Chondrocyte (in vitro differentiated cells): ENCODE data around the gene CTNNBL1. TPM values are rescaled to one million over a fixed set of nuclear protein-coding genes. Genes with fewer than 3 reads are reported as not detected.
"Not testable (repeated sequence)": the region's sequence is repeated elsewhere in the genome, so short reads cannot be mapped to it uniquely, and the experiment has no call there.

Experiments used
- DNase-seq: peaks from one replicate; pipeline ENCODE4 v3.0.0; 2021; ENCODE audit warnings: mixed read lengths, low spot score
- H3K27ac Mint-ChIP-seq: one replicate; pipeline ENCODE4 v1.8.0; 2021; ENCODE audit warnings: mild to moderate bottlenecking, moderate library complexity, mixed read lengths; ENCODE audit not compliant: unreplicated experiment
- H3K27me3 Mint-ChIP-seq: 2 replicates; pipeline ENCODE4 v1.8.0; 2021; ENCODE audit warnings: low read depth, mixed read lengths
- H3K36me3 Mint-ChIP-seq: 2 replicates; pipeline ENCODE4 v1.8.0; 2021; ENCODE audit warnings: low read depth, mixed read lengths
- H3K4me1 Mint-ChIP-seq: 2 replicates; pipeline ENCODE4 v1.8.0; 2021; ENCODE audit warnings: low read depth, mild to moderate bottlenecking, mixed read lengths
- H3K4me3 Mint-ChIP-seq: one replicate; pipeline ENCODE4 v1.8.0; 2021; ENCODE audit warnings: mild to moderate bottlenecking, moderate library complexity, mixed read lengths; ENCODE audit not compliant: unreplicated experiment
- H3K9me3 Mint-ChIP-seq: 2 replicates; pipeline ENCODE4 v1.8.0; 2021; ENCODE audit warnings: low read depth, mixed read lengths
- CTCF ChIP-seq: fragments of 200-600 bp; sonication (generic); IDR thresholded peaks from 2 replicates; pipeline ENCODE4 v1.5.0; 2021; ENCODE audit warnings: antibody characterized with exemption, mild to moderate bottlenecking, moderate library complexity
- total RNA-seq: library from RNA; stranded (reverse); gene quantifications from 3 replicates; pipeline ENCODE4 v1.2.1, GENCODE V29; 2021

The CTNNBL1 gene
- total RNA-seq, 1 donor from 2014 or later = 36.0 TPM

DNA sequence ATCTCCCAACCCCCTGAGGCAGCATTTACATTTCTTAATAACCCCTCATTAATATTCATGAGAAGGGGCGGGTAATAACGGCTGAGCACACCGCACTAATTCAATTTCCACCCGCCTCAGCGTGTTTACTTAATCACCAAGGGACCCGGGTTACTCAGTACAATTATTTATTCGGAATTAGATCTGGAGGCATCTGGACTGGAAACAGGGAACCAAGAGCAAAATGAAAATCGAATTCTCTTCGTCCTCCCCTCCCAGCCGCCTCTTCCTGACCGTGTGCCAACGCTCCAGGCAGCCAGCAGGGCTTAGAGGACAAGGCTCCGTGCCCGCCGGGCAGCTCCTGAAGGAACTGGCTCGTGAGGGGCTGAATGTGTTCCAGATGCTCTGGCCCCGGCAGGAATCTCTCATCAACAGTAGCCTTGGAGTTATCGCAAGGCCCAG lies 23.5 kb upstream of the CTNNBL1 start:
- Mint-ChIP-seq H3K4me1 (peaks cover 9% of the 10 kb centered on the region), H3K9me3 (peaks cover 5% of the 10 kb centered on the region), H3K27ac (no peak overlapping the region), H3K27me3 (peaks cover 64% of the 10 kb centered on the region), H3K4me3 (peak overlapping the region; percentile 28), H3K36me3 (no peaks in the 10 kb centered on the region)
- DNase-seq = no peak
- TF ChIP-seq CTCF = no peak

GRCh38 chr20:37672143-37672542 lies 21.7 kb upstream of the CTNNBL1 start:
- Mint-ChIP-seq H3K27ac (no peak overlapping the region), H3K4me1 (peaks cover 9% of the 10 kb centered on the region), H3K27me3 (peaks cover 75% of the 10 kb centered on the region), H3K4me3 (no peak overlapping the region), H3K9me3 (no peaks in the 10 kb centered on the region), H3K36me3 (no peaks in the 10 kb centered on the region)
- no peak for DNase-seq
- no peak for TF ChIP-seq CTCF

- Mint-ChIP-seq H3K27me3 (peaks cover 83% of the 10 kb centered on the region), H3K9me3 (no peaks in the 10 kb centered on the region), H3K4me3 (no peak overlapping the region), H3K36me3 (no peaks in the 10 kb centered on the region), H3K4me1 (peaks cover 9% of the 10 kb centered on the region), H3K27ac (no peak overlapping the region)
- no peak for TF ChIP-seq CTCF
- no peak for DNase-seq
Observed at GRCh38 chr20:37673444-37673843, 20.4 kb upstream of the CTNNBL1 start.

- Mint-ChIP-seq H3K4me3 (no peak overlapping the region), H3K9me3 (no peaks in the 10 kb centered on the region), H3K36me3 (no peaks in the 10 kb centered on the region), H3K4me1 (no peaks in the 10 kb centered on the region), H3K27ac (no peak overlapping the region), H3K27me3 (peaks cover 71% of the 10 kb centered on the region)
- no peak for TF ChIP-seq CTCF
- DNase-seq = no peak
Observed at GRCh38 chr20:37676440-37676839, 17.4 kb upstream of the CTNNBL1 start.

DNA sequence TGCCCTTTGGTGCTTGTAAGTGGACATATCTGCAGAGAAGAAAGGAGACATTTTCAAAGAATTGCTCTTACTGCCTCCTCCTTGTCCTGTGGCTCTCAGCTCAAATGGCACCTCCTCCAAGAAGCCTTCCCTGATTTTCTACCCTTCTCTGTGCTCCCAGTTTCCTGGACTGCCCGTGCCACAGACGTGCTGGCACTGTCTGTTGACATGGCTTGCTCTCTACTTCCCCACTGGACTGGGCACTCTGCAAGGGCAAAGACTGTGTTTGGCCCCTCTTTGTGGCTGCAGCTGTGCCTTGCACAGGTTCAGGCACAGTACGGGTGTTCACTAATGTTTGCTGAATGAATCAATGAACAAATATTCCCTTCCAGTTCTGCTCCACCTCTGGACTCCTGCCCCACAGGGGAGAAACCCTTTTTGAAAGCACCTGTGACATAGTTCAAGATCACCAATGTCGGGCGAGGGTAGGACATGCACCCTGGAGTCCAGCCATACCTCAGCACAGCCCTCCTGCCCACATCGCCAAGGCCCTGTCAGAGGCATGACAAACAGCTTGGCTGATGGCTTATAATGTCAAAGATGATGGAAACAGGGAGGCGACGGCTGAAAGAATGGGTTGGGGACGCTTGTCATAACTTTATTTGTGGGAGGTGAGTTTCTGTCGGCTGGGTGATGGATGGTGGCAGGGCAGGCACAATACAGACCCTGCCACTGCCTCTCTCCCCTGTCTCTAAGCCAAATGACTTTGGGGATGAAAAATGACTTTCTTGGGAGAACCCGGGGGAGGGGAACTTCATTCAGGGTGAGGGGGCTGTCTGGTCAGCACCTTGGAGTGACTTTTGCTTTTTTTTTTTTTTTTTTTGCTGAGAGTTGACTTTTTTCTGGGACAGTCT lies 15.6 kb upstream of the CTNNBL1 start:
- Mint-ChIP-seq H3K4me1 (no peaks in the 10 kb centered on the region), H3K27me3 (peaks cover 67% of the 10 kb centered on the region), H3K36me3 (no peaks in the 10 kb centered on the region), H3K4me3 (no peak overlapping the region), H3K27ac (no peak overlapping the region), H3K9me3 (no peaks in the 10 kb centered on the region)
- DNase-seq = no peak
- TF ChIP-seq CTCF = no peak

DNA sequence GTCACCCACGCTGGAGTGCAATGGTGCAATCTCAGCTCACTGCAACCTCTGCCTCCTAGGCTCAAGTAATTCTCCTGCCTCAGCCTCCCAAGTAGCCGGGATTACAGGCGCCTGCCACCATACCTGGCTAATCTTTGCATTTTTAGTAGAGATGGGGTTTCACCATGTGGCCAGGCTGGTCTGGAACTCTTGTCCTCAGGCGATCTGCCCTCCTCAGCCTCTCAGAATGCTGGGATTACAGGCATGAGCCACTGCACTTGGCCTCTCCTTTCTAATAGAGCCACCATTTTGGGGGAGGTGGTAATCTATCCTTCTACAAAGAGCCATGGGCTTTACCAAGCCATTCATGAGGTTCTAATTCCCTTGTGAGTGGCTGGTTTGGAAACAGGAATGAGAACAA lies 14.1 kb upstream of the CTNNBL1 start:
- not testable (repeated sequence) for H3K36me3 Mint-ChIP-seq, H3K27ac Mint-ChIP-seq, H3K9me3 Mint-ChIP-seq, DNase-seq, H3K4me3 Mint-ChIP-seq, H3K4me1 Mint-ChIP-seq
- peaks cover 53% of the 10 kb centered on the region for H3K27me3 Mint-ChIP-seq
